Lower leg skin (tissue), 3 donors: ENCODE data around the gene RRP15.

Experiments used
- CTCF ChIP-seq, 3 donors: fragments of 450-650 bp; IDR thresholded peaks; one replicate each; pipeline ENCODE4 v1.5.1; 2016; ENCODE audit warnings: antibody characterized with exemption in 3 of 3, mild to moderate bottlenecking in 3 of 3, moderate library complexity in 2 of 3
- POLR2A ChIP-seq, 2 donors: fragments of 450-650 bp; IDR thresholded peaks; one replicate each; pipeline ENCODE4 v1.6.1; 2016 to 2017; ENCODE audit warnings: antibody characterized with exemption in 2 of 2, mild to moderate bottlenecking in 1 of 2, moderate library complexity in 1 of 2

DNA sequence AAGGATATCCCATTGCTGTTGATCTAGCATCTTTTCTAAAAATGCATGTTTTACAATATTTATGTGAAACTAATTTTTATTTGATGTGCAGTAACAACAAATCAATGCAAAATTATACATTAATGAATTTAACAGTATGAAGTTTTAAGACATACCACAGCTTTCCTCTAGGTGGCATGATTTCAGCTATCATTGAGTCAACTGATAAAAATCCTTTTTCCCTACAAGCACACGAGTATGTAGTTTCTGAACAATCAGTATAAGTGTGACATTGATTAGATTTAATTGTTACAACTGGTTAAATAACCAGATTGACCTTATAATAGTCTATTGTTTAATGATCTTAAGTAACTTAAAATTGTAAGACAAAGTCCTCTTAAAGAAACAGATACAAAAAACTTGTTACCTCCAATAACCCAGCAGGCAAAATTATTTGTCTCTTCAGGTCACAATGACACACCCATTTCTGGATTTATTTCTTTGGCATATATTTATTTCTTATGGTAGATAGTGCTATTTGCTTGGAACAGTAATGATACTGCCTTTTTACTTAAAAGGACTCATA lies 54.3 kb downstream of the RRP15 start:
- TF ChIP-seq CTCF (IDR thresholded peaks at IDR 0.05) (no peak), POLR2A (IDR thresholded peaks at IDR 0.05) (no peak)
